Activated T-cell treated with anti-CD3 and anti-CD28 coated beads for 1 hour (primary cell): ENCODE measurements around the gene ABHD17A.
"Not testable (repeated sequence)": the region's sequence is repeated elsewhere in the genome, so short reads cannot be mapped to it uniquely, and the experiment has no call there.

ENCODE experiments used
- DNase-seq: peaks from one replicate; pipeline ENCODE4 v3.0.0-alpha.2; 2020; ENCODE audit warnings: low read depth

ABHD17A gene

DNA sequence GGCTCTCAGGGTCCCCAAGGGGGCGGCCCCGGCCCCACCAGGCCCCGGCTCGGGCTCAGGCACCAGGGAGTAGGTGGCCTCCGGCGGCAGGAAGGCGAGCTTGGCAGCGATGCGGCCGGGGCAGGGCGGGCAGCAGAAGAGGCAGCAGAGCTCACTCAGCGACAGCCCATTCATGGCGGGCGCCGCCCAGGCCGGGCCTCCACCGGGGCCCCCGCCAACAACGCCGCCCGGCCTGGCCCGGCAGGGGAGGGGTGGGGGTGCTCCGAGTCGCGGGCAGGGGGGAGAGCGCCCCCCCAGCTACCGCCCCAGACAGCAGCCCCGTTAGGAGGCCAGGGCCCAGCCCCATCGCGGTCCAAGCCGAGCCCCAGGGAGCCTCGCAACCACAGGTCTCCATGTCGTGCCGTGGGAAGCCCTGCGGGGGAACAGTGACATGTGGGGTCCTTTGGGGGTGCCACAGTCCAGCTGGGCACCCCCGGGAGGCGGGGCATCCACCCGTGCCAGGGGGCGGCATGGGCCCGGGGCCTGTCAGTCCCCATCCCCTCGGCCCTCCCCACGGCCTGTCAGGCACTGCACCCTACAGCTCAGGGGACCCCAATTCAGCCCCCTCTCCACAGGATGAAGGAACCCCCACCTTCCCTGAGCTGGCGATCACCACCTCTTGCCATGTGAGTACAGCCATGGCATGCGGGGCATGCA, 3.8 kb downstream of the ABHD17A start:
- DNase-seq: not testable (repeated sequence)

DNA sequence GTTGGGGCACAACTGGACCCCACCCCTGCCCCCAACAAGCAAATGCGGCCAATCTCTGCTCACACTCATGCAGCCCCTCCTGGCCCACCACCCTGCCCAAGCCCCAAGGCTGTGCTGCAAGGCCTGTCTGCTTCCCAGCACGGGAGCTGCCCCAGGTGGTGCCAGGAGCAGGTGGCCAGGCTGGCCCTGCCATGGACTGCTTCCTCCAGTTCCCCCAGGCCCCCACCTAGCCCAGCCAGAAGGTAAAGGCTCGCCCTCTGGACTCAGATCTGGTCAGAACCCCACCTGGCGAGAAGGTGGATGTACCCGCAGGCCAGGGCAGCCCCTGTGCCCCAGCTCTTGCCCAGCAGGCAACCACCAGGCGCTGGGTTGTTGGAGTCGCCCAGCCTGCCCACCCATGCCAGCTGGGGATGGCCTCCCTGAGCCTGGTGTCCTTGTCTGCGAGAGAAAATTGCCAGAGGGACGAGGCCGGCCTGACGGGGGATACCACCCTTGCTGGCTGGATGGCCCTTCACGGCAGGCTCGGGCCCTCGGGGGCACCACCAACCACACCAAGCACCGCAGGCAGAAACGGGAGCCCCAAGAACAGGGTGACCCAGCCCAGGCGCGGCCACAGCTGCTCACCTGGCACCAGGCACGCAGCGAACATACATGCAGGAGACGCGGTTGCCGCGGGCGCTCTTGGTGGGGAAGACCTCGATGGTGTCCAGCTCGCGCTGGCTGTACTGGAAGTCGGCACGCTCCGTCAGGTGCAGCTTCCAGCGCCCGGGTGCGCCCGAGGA, 4.5 kb downstream of the ABHD17A start:
- no peak for DNase-seq

- DNase-seq: not testable (repeated sequence)
Observed at GRCh38 chr19:1879982-1880381, 5.3 kb downstream of the ABHD17A start.

GRCh38 chr19:1878583-1878982, 6.7 kb downstream of the ABHD17A start:
- DNase-seq: not testable (repeated sequence)

GRCh38 chr19:1877280-1877660, 8.0 kb downstream of the ABHD17A start:
- not testable (repeated sequence) for DNase-seq

GRCh38 chr19:1876496-1877279, 8.6 kb downstream of the ABHD17A start:
- DNase-seq: not testable (repeated sequence)

- peak; percentile 80 for DNase-seq
Observed at GRCh38 chr19:1875646-1876495, 9.4 kb downstream of the ABHD17A start.

DNA sequence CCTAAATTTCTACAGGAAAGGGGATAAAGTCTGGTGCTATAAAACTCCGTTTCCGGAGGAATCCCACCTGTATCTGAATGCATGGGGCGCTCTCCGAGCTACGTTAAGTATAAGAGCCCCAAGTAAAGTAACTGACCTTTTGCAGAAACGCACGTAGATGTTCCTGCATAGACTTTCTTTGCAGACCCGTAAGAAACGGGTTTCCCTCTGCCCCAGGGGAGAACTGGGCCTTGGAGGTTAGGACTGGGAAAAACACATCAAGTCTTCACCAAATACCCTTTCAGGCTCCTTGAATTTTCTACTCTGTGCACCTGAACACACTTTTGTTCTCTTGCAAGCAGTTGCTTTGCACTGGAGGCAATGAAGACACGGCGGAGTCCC, 10.0 kb downstream of the ABHD17A start:
- not testable (repeated sequence) for DNase-seq

DNA sequence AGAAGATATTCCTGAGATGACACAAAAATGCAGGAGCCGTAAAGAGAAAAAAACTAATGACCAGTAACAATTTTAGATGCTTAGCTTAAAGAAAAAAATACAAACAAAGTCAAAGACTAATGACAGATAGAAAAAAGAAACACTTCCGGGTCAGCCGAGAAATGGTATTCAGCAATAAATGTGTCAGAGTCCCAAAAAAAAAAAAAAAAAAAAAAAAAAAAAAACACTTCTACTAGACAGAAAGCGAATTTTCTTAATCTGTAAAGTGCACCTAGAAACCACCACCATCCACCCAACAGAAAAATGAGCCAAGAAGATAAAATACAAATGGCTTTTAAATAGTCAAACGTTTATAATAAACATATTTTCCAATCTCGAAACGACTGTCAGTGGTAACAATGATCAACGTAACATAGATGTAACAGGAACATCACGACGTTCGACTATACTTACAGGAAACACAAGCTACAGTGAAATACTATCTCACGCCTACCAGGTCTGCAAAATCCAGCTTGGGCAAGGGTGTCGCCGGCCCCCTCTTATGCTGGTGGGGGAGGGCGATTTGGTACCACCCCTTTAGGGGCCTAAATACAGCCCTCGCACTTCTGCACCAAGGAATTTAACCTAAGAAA, 10.6 kb downstream of the ABHD17A start:
- DNase-seq: no peak

DNA sequence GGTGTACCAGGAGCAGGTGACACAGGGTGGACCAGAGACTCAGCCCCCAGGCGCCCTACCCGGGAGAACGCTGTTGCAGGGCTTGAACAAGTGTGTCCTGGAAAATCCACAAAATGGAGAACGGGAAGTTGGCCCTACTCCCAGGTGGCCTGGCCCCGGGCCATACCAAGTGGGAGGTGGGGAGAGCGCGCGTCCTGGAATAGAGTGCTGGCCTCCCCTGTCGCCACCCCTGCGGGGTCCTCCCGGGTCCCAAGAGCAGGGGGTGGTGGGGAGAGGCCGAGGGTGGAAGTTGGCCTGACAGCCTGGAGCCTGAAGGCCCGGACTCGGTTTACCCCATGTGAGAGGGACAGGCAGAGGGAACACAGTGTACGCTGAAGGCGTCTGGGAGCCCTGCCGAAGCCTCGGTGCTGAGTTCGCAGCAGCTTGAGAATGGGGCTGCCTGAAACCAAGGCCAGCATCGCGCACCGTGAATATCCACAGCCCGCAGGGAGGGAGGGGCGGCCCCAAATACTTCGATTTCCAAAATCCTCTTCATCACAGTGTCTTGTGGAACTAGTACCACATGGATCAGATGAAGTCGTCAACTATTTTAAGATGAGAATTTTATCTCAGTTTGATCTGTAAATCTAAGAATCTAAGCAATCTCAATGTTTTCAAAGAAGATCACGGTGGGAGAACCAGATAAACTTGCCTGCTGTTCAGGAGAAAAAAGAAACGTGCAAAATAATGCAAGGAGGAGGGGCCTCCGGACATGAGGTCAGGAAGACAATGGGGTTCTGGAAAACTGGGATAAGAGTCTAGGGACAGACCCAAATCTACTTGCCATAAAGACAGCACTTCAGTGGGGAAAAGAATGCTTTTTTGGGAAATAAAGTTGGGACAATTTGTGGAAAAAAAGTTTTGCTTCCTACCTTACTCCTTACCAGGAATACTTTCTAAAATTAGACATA, 11.5 kb downstream of the ABHD17A start:
- no peak for DNase-seq

DNA sequence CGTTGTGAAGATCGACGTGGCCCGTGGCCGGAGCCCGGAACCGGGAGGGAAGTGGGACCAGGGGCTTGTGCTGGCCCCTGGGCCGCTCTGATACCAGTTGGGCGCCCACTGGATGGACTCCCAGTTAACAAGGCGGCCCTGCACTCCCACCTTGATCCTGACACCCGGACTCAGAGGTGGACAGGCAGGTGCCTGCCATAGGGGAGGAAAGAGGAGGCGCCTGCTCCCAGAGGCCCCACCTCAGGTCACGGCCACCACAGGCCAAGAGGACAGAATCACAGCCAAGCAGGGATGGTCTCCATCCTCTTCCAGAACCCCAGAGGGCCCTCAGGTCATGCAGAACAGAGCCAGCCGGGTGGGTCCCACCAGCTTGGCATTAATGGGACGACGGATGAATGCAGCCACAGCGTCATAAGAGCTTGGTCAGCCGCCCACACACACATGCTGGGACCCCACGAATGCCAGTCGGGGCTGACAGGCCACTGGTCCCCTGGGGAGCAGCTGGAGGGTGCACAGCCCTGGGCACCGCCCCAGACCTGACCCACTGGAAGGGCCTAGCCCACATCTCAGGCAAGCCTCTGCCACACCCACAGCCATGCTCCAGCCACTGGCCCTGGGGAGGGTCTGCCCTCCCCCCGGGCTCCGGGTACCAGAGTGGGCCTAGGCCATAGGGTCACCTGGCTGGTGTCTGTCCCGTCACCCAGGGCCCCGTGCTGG, 12.3 kb downstream of the ABHD17A start:
- DNase-seq: no peak

GRCh38 chr19:1871630-1872029, 13.7 kb downstream of the ABHD17A start:
- DNase-seq: no peak

- DNase-seq: no peak
Observed at GRCh38 chr19:1871140-1871597, 14.1 kb downstream of the ABHD17A start.

- DNase-seq: no peak
Observed at GRCh38 chr19:1868971-1869370, 16.3 kb downstream of the ABHD17A start.

DNA sequence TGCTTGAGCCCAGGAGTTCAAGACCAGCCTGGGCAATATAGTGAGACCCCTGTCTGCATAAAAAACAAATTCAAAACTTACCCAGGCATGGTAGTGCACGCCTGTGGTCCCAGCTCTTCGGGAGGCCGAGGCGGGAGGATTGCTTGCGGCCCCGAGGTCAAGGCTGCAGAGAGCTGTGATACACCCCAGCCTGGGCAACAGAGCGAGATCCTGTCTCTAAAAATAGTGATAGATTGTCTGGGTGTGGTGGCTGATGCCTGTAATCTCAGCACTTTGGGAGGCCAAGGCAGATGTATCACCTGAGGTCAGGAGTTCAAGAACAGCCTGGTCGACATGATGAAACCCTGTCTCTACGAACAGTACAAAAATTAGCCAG, 18.0 kb downstream of the ABHD17A start:
- no peak for DNase-seq

GRCh38 chr19:1866693-1867348, 18.5 kb downstream of the ABHD17A start:
- no peak for DNase-seq

GRCh38 chr19:1865172-1866010, 19.9 kb downstream of the ABHD17A start:
- no peak for DNase-seq
